Measurements from ENCODE around the gene HTT. TPM values are rescaled to one million over a fixed set of nuclear protein-coding genes. Genes with fewer than 3 reads are reported as not detected.

The HTT gene
- total and polyA plus RNA-seq, 2 of the 13 experiments (the other 11 are each of a cell fraction or from before 2014, with no cell fraction given): 17.5 to 19.5 TPM

DNA sequence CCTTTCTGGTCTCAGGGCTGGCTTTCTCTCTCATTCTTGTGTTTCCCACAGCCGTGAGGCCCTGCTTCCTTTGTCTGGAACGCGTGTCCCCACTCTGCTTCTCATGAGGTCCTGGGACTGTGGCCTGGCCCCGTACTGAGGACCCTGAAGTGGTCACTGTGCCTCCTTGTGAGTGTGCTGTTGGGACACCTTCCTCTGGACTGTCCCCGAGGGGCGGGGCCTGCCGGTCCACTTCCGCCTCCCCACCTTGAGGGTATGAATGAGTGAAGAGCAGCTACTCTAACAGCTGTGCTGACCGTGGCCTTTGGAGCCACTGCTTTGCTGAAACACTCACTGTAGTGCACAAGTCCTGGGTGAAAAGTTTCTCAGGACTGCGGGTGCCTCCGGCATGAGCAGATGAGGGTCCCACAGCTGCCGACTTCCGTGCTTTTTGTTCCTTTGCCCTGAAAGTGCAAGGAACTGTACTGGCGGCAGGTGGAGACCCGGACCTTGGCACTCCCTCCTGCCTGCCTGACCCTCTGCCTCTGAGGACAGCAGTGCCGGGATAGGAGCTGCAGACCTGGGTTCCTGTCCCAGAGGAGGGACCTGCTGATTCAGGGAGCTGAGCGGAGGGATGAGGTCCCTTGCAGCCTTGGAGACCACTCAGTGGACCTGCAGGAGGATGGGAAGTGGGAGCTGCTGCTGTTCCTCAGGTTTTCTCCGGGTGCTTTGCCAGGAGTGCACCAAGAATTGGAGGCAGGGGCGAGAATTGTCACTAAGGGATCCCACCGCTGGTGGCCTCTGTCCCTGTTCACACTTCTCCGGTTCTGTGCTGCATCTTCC lies 38.1 kb upstream of the HTT start (continued):
- TF ChIP-seq, protein P1, sequence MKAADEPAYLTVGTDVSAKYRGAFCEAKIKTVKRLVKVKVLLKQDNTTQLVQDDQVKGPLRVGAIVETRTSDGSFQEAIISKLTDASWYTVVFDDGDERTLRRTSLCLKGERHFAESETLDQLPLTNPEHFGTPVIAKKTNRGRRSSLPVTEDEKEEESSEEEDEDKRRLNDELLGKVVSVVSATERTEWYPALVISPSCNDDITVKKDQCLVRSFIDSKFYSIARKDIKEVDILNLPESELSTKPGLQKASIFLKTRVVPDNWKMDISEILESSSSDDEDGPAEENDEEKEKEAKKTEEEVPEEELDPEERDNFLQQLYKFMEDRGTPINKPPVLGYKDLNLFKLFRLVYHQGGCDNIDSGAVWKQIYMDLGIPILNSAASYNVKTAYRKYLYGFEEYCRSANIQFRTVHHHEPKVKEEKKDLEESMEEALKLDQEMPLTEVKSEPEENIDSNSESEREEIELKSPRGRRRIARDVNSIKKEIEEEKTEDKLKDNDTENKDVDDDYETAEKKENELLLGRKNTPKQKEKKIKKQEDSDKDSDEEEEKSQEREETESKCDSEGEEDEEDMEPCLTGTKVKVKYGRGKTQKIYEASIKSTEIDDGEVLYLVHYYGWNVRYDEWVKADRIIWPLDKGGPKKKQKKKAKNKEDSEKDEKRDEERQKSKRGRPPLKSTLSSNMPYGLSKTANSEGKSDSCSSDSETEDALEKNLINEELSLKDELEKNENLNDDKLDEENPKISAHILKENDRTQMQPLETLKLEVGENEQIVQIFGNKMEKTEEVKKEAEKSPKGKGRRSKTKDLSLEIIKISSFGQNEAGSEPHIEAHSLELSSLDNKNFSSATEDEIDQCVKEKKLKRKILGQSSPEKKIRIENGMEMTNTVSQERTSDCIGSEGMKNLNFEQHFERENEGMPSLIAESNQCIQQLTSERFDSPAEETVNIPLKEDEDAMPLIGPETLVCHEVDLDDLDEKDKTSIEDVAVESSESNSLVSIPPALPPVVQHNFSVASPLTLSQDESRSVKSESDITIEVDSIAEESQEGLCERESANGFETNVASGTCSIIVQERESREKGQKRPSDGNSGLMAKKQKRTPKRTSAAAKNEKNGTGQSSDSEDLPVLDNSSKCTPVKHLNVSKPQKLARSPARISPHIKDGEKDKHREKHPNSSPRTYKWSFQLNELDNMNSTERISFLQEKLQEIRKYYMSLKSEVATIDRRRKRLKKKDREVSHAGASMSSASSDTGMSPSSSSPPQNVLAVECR (CRISPR knock-in tag; IDR thresholded peaks at IDR 0.05; ENCODE audit: borderline replicate concordance): peak; percentile 46; the same call in 1 of the 2 replicates
- peak; percentile 57; the same call in 1 of the 2 replicates for TF ChIP-seq ZNF614 (CRISPR knock-in tag; IDR thresholded peaks at IDR 0.05; ENCODE audit: borderline replicate concordance)
- TF ChIP-seq HNF4A (CRISPR knock-in tag; IDR thresholded peaks at IDR 0.05): 0 out of 2 replicates have a peak, but pooled peaks have one; percentile 6
- TF ChIP-seq HNRNPK (IDR thresholded peaks at IDR 0.05; ENCODE audit: low read depth, low read length, poor library complexity, severe bottlenecking): no peak
- no peak for TF ChIP-seq U2AF2 (IDR thresholded peaks at IDR 0.05; ENCODE audit: low read depth, low read length)
- 0 out of 2 replicates have a peak, but pooled peaks have one; percentile 29 for TF ChIP-seq AHR (CRISPR knock-in tag; IDR thresholded peaks at IDR 0.05)
- no peak for TF ChIP-seq SIN3A (IDR thresholded peaks at IDR 0.05; ENCODE audit: borderline replicate concordance, low read depth, low read length)
- TF ChIP-seq POLR2G (IDR thresholded peaks at IDR 0.05; ENCODE audit: low read depth, low read length): peak; percentile 48; the same call in 1 of the 2 replicates
- TF ChIP-seq SOX13 (IDR thresholded peaks at IDR 0.05): no peak
- TF ChIP-seq SOX13 (CRISPR knock-in tag; conservative IDR thresholded peaks at IDR 0.05 in 1 of 2, IDR thresholded peaks at IDR 0.05 in 1 of 2): no peak
- peak; percentile 23; the same call in 1 of the 2 replicates for TF ChIP-seq SALL1 (CRISPR knock-in tag; IDR thresholded peaks at IDR 0.05)
- no peak for TF ChIP-seq SCMH1 (CRISPR knock-in tag; IDR thresholded peaks at IDR 0.05; ENCODE audit: borderline replicate concordance)
- no peak for TF ChIP-seq TBP (CRISPR knock-in tag; IDR thresholded peaks at IDR 0.05)
- peak; percentile 70 for TF ChIP-seq SAP130 (CRISPR knock-in tag; IDR thresholded peaks at IDR 0.05; ENCODE audit: low read depth)
- no peak for TF ChIP-seq ZNF333 (CRISPR knock-in tag; IDR thresholded peaks at IDR 0.05; ENCODE audit: borderline replicate concordance)
- TF ChIP-seq PRPF4 (IDR thresholded peaks at IDR 0.05; ENCODE audit: low read depth, low read length, poor library complexity, severe bottlenecking): no peak
- TF ChIP-seq RBAK (CRISPR knock-in tag; IDR thresholded peaks at IDR 0.05): no peak
- TF ChIP-seq ZMYM4 (CRISPR knock-in tag; IDR thresholded peaks at IDR 0.05): peak; percentile 33; the same call in 1 of the 2 replicates
- 0 out of 2 replicates have a peak, but pooled peaks have one; percentile 26 for TF ChIP-seq ZKSCAN8 (CRISPR knock-in tag; IDR thresholded peaks at IDR 0.05; ENCODE audit: borderline replicate concordance)
- TF ChIP-seq ZSCAN22 (CRISPR knock-in tag; IDR thresholded peaks at IDR 0.05): no peak
- TF ChIP-seq ZNF781 (CRISPR knock-in tag; IDR thresholded peaks at IDR 0.05; ENCODE audit: borderline replicate concordance, not compliant biosample characterization): no peak
- no peak for TF ChIP-seq FOXO1 (CRISPR knock-in tag; IDR thresholded peaks at IDR 0.05)
- TF ChIP-seq MYPOP (CRISPR knock-in tag; IDR thresholded peaks at IDR 0.05): 0 out of 2 replicates have a peak, but pooled peaks have one; percentile 48
- TF ChIP-seq ZNF543 (CRISPR knock-in tag; IDR thresholded peaks at IDR 0.05): no peak
- no peak for TF ChIP-seq GFI1 (CRISPR knock-in tag; IDR thresholded peaks at IDR 0.05; ENCODE audit: borderline replicate concordance)

Data from HepG2 (cell line).